ENCODE data around the gene FGF19. TPM values are rescaled to one million over a fixed set of nuclear protein-coding genes. Genes with fewer than 3 reads are reported as not detected.

The FGF19 gene
- total RNA-seq, 1 experiment from 2014 or later = 7.4 TPM

GRCh38 chr11:69663326-69663725 lies 40.5 kb downstream of the FGF19 start:
- no peak overlapping the region for H2BK5ac ChIP-seq (ENCODE audit: insufficient read length, low read length)
- H3K4me1 ChIP-seq (ENCODE audit: insufficient read depth, low read length) = no peaks in the 10 kb centered on the region
- H4K5ac ChIP-seq (ENCODE audit: insufficient read length, low read depth, low read length) = no peak overlapping the region
- H3K9me3 ChIP-seq (ENCODE audit: control insufficient read depth, low read depth, low read length) = no peaks in the 10 kb centered on the region
- H3K18ac ChIP-seq (ENCODE audit: insufficient read length, low read depth, low read length) = no peak overlapping the region
- no peak overlapping the region for H2BK120ac ChIP-seq (ENCODE audit: low read depth, low read length, poor library complexity, severe bottlenecking)
- TF ChIP-seq CTCF (conservative IDR thresholded peaks at IDR 0.05) = no peak
- H3K27ac ChIP-seq (ENCODE audit: insufficient read length, low read depth, low read length) = no peak overlapping the region
- no peak overlapping the region for H3K9ac ChIP-seq (ENCODE audit: extremely low read depth, insufficient read length, low read length)
- no peak overlapping the region for H2BK15ac ChIP-seq (ENCODE audit: low read depth, low read length)
- H3T11ph ChIP-seq (ENCODE audit: low read length) = no peak overlapping the region
- H3K4ac ChIP-seq (ENCODE audit: low read depth, low read length) = no peak overlapping the region
- no peaks in the 10 kb centered on the region for H3K23me2 ChIP-seq (ENCODE audit: insufficient read length, low read depth, low read length, poor library complexity, severe bottlenecking)
- H2BK12ac ChIP-seq (ENCODE audit: insufficient read length, low read depth, low read length) = no peak overlapping the region
- H3K23ac ChIP-seq (ENCODE audit: insufficient read length, low read depth, low read length) = no peak overlapping the region
- Mint-ChIP-seq H3K27me3 (ENCODE audit: low read depth) (no peaks in the 10 kb centered on the region), H3K27ac (0 out of 7 replicates have a peak overlapping the region, but pooled peaks of 1 of the 3 experiments have one; percentile 62), H3K4me1 (peaks cover 21 to 26% of the 10 kb centered on the region in 2 experiments), H3K9me3 (no peaks in the 10 kb centered on the region), H3K4me3 (no peak overlapping the region), H3K36me3 (ENCODE audit: insufficient read depth in 1 of 3, low read depth in 3 of 3) (peaks cover 16 to 31% (median 27%) of the 10 kb centered on the region in 3 experiments; a peak in 6 of 7 replicates)
- WGBS (ENCODE audit: extremely low coverage, insufficient read length, low lambda C conversion rate) = no CpG with 5 or more reads among the region's 6 CpGs
- H2BK20ac ChIP-seq (ENCODE audit: low read depth, low read length, poor library complexity, severe bottlenecking) = no peak overlapping the region
- no peak overlapping the region for H3K14ac ChIP-seq (ENCODE audit: insufficient read depth, low read length)
- no peak overlapping the region for H3K4me2 ChIP-seq (ENCODE audit: insufficient read depth, insufficient read length, low read length)
- no peaks in the 10 kb centered on the region for H3K27me3 ChIP-seq (ENCODE audit: insufficient read depth, low read length)
- no peak overlapping the region for H3K56ac ChIP-seq (ENCODE audit: insufficient read length, low read depth, low read length)
- no peak overlapping the region for H2AFZ ChIP-seq (ENCODE audit: low read length)
- no peak overlapping the region for H2AK5ac ChIP-seq (ENCODE audit: insufficient read length, low read length)
- H4K8ac ChIP-seq (replicated peaks; ENCODE audit: insufficient read length, low read depth, low read length) = no peak overlapping the region
- H3K79me1 ChIP-seq (ENCODE audit: insufficient read depth, low read depth, low read length, poor library complexity, severe bottlenecking) = no peaks in the 10 kb centered on the region
- H4K91ac ChIP-seq (ENCODE audit: insufficient read length, low read depth, low read length) = no peak overlapping the region
- DNase-seq = no peak
- no peaks in the 10 kb centered on the region for H4K20me1 ChIP-seq (ENCODE audit: control insufficient read depth, insufficient read depth, insufficient read length)
- H3K79me2 ChIP-seq (ENCODE audit: insufficient read depth, low read length) = no peaks in the 10 kb centered on the region
